ENCODE measurements around the gene KCNJ2.

GRCh38 chr17:70202840-70203239, 33.5 kb downstream of the KCNJ2 start:
- TF ChIP-seq CTCF (IDR thresholded peaks at IDR 0.05; ENCODE audit: insufficient read depth, low read length): no peak
- TF ChIP-seq SPI1 (IDR thresholded peaks at IDR 0.05; ENCODE audit: borderline replicate concordance, low read depth): peak; percentile 16; the same call in 1 of the 2 replicates
